Esophagus muscularis mucosa (tissue), 4 donors: Measurements from ENCODE around the gene FMC1. TPM values are rescaled to one million over a fixed set of nuclear protein-coding genes. Genes with fewer than 3 reads are reported as not detected.
"Not testable (repeated sequence)": the region's sequence is repeated elsewhere in the genome, so short reads cannot be mapped to it uniquely, and the experiment has no call there.

Source experiments
- DNase-seq: peaks from one replicate; pipeline ENCODE4 v3.0.0-alpha.2; 2017; ENCODE audit errors: extremely low spot score
- H3K27ac ChIP-seq, 4 donors: fragments of 200-600 bp; sonication (generic); replicated peaks in 1 of 4; 1 replicate in 3 of 4; 2 replicates in 1 of 4; pipeline ENCODE4 v1.5.1; 2016 to 2019; ENCODE audit warnings: mild to moderate bottlenecking in 1 of 4
- H3K27me3 ChIP-seq, 4 donors: fragments of 200-600 bp; sonication (generic); one replicate each; pipeline versions ENCODE4 v1.5.1 to v1.6.0; 2016 to 2019
- H3K36me3 ChIP-seq, 4 donors: fragments of 200-600 bp; sonication (generic); one replicate each; pipeline ENCODE4 v1.5.1; 2016 to 2019
- H3K4me1 ChIP-seq, 4 donors: fragments of 200-600 bp; sonication (generic); one replicate each; pipeline ENCODE4 v1.5.1; 2016 to 2019
- H3K4me3 ChIP-seq, 4 donors: fragments of 200-600 bp; sonication (generic); 1 replicate in 2 of 4; 2 replicates in 2 of 4; pipeline ENCODE4 v1.5.1; 2016 to 2019; ENCODE audit warnings: mild to moderate bottlenecking in 4 of 4, moderate library complexity in 1 of 4
- H3K9me3 ChIP-seq, 4 donors: fragments of 200-600 bp; sonication (generic); 1 replicate in 3 of 4; 2 replicates in 1 of 4; pipeline ENCODE4 v1.5.1; 2016 to 2019
- EP300 ChIP-seq: sonication (generic); formaldehyde crosslinking; IDR thresholded peaks from one replicate; pipeline ENCODE4 v1.6.1; 2017; ENCODE audit warnings: antibody characterized with exemption
- POLR2A ChIP-seq: fragments of 450-650 bp; IDR thresholded peaks from one replicate; pipeline ENCODE4 v1.6.1; 2017; ENCODE audit warnings: antibody characterized with exemption, moderate library complexity, mild to moderate bottlenecking, low read depth
- POLR2AphosphoS5 ChIP-seq, 2 donors: sonication (generic); formaldehyde crosslinking; IDR thresholded peaks; one replicate each; pipeline ENCODE4 v1.6.1; 2017; ENCODE audit warnings: antibody characterized with exemption in 2 of 2
- WGBS: methylation state at CpG from one replicate; pipeline ENCODE4 v1.1.5; 2018; 5-methylcytosine and 5-hydroxymethylcytosine counted together
- intact Hi-C: fragments of 100-400 bp; cut with DNase I; formaldehyde crosslinking; loops from one replicate; pipeline ENCODE4 v1.15.1; 2023
- total RNA-seq, 4 donors: library from RNA; depleted of rRNA; stranded (reverse); fragments of >200 nt; gene quantifications; one replicate each; pipeline versions ENCODE4 v1.1.0 to v1.2.1, GENCODE V29; 2016
- TF ChIP-seq, protein P1 (sequence below), 3 experiments: fragments of 200-600 bp in 2 of 3; fragments of 450-650 bp in 1 of 3; sonication (generic) in 2 of 3; IDR thresholded peaks; one replicate each; pipeline ENCODE4 v1.5.1; 2017 to 2019; ENCODE audit warnings: antibody characterized with exemption in 3 of 3, mild to moderate bottlenecking in 2 of 3, moderate library complexity in 1 of 3

FMC1 gene
- total RNA-seq, 4 donors from 2014 or later, result 17.4 to 26.4 (median 19.7) TPM

DNA sequence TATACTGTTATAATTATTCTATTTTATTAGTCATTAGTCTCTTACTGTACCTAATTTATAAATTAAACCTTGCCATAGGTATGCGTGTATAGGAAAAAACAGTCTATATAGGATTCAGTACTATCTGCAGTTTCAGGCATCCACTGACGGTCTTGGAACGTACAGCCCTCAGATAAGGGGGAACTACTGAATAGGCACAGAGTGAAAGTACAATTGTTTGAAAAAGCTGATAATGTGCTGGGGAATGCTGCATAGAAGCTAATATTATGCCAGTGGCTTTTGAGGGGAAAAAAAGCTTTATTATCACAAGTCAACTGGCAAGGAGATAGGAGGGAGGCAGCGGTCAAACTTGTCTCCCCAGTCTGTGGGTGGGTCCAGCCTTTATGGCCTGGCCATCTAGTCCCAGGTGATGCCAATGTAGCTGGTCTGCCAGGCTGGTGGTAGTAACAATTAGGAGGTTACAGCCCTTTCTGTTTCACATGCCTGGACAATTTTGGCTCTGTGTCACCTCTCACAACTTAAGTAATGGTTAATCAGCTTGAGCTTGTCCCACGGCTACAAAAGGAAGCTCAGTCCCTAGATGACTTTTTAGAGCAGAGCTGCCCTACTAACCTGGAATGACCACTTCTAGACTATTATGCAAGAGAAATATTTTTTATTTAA is 8.3 kb upstream of the FMC1 start:
- DNase-seq, result no peak
- no peaks in the 10 kb centered on the region for H3K4me1 ChIP-seq
- no peaks in the 10 kb centered on the region for H3K27me3 ChIP-seq
- intact Hi-C loops, result no loop called here
- TF ChIP-seq POLR2A, result no peak
- TF ChIP-seq EP300, result no peak
- TF ChIP-seq, protein P1, sequence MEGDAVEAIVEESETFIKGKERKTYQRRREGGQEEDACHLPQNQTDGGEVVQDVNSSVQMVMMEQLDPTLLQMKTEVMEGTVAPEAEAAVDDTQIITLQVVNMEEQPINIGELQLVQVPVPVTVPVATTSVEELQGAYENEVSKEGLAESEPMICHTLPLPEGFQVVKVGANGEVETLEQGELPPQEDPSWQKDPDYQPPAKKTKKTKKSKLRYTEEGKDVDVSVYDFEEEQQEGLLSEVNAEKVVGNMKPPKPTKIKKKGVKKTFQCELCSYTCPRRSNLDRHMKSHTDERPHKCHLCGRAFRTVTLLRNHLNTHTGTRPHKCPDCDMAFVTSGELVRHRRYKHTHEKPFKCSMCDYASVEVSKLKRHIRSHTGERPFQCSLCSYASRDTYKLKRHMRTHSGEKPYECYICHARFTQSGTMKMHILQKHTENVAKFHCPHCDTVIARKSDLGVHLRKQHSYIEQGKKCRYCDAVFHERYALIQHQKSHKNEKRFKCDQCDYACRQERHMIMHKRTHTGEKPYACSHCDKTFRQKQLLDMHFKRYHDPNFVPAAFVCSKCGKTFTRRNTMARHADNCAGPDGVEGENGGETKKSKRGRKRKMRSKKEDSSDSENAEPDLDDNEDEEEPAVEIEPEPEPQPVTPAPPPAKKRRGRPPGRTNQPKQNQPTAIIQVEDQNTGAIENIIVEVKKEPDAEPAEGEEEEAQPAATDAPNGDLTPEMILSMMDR (IDR thresholded peaks at IDR 0.05), result no peak
- no peak for TF ChIP-seq POLR2AphosphoS5 (IDR thresholded peaks at IDR 0.05)
- H3K4me3 ChIP-seq, result no peak overlapping the region
- H3K36me3 ChIP-seq, result no peaks in the 10 kb centered on the region
- WGBS, result 85% methylated on average over 5 of the region's 5 CpGs
- no peaks in the 10 kb centered on the region for H3K9me3 ChIP-seq
- H3K27ac ChIP-seq, result no peak overlapping the region

DNA sequence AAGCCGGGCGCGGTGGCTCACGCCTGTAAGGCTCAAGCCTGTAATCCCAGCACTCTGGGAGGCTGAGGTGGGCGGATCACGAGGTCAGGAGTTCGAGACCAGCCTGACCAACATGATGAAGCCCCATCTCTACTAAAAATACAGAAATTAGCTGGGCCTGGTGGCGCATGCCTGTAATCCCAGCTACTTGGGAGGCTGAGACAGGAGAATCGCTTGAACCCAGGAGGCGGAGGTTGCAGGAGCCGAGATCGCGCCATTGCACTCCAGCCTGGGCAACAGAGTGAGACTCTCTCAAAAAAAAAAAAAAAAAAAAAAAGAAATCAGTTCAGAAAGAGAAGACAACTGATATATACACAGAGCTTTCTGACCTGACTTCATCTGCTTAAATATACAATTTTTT is 7.7 kb upstream of the FMC1 start:
- DNase-seq, H3K27ac ChIP-seq, H3K4me3 ChIP-seq, H3K4me1 ChIP-seq, H3K36me3 ChIP-seq, intact Hi-C loops, H3K9me3 ChIP-seq, H3K27me3 ChIP-seq: not testable (repeated sequence)
- 97% methylated on average over 13 of the region's 13 CpGs for WGBS

DNA sequence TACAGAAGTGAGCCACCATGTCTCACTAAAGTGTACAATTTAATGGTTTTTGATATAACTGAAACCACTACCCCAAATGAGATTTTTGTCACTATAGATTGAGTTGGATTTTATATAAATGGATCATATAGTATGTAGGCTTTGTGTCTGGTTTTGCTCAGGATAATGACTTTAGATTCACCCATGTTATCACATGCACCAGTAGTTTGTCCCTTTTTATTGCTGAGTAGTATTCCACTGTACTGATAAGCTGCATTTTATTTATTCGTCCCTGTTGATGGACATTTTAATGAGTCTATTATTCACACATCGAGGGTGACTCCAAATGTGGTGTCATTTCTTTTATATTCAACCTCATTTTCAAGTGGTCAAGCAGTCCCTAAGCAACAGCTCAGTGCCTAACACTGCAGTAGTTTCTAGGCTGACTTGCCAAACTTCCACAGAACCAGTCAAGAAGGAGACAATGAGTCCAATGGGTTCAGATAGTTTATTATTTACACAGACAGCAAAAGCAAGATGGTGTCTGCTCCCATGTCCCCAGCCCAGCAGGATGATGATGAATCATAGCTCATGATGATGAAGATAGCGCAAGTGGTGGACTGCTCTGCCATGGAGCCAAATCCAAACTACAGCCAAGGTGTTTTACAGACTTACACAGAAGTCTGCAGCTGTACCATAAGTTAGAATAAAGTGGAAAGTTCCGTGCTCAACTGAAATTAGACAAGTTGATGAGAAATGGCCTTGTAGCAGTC is 6.6 kb upstream of the FMC1 start:
- H3K9me3 ChIP-seq, result peaks cover 0 to 3% (median 0%) of the 10 kb centered on the region in 4 donors
- no peak overlapping the region for H3K27ac ChIP-seq
- intact Hi-C loops, result no loop called here
- H3K27me3 ChIP-seq, result no peaks in the 10 kb centered on the region
- 92% methylated on average over 4 of the region's 4 CpGs for WGBS
- H3K4me1 ChIP-seq, result no peaks in the 10 kb centered on the region
- TF ChIP-seq EP300 (no peak), POLR2AphosphoS5 (IDR thresholded peaks at IDR 0.05) (no peak), POLR2A (no peak)
- TF ChIP-seq, protein P1 (IDR thresholded peaks at IDR 0.05), result no peak
- H3K4me3 ChIP-seq, result no peak overlapping the region
- H3K36me3 ChIP-seq, result no peaks in the 10 kb centered on the region
- DNase-seq, result no peak

DNA sequence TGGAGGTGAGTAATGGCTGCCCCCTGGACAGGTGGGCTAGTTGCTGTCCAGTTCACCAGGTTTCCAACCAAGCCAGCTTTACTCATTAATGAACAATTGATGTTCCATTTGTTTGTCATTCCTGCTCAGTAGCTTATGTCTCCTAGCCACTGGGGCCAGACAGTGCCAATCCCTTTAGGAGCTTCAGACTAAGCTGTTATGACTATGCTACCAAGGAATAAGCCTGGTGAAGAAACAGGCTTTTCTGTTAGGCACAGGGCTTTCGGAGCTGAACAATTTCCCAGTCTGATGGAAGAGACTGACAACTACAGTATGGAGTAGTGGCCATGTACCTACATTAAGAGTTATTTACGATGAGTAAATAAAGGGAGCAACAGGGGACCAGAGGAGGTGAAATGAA is 2.1 kb upstream of the FMC1 start:
- TF ChIP-seq, protein P1 (IDR thresholded peaks at IDR 0.05), result no peak
- no peak for TF ChIP-seq POLR2A
- TF ChIP-seq POLR2AphosphoS5 (IDR thresholded peaks at IDR 0.05), result no peak
- TF ChIP-seq EP300, result no peak
- DNase-seq, result no peak
- peaks cover 0 to 8% (median 2%) of the 10 kb centered on the region in 4 donors for H3K9me3 ChIP-seq
- H3K4me1 ChIP-seq, result peaks cover 9 to 20% (median 18%) of the 10 kb centered on the region in 4 donors
- no peak overlapping the region for H3K4me3 ChIP-seq
- no peaks in the 10 kb centered on the region for H3K36me3 ChIP-seq
- H3K27ac ChIP-seq, result no peak overlapping the region
- no peaks in the 10 kb centered on the region for H3K27me3 ChIP-seq
- WGBS, result 91% methylated on average over 2 of the region's 2 CpGs
- intact Hi-C loops, result no loop called here

DNA sequence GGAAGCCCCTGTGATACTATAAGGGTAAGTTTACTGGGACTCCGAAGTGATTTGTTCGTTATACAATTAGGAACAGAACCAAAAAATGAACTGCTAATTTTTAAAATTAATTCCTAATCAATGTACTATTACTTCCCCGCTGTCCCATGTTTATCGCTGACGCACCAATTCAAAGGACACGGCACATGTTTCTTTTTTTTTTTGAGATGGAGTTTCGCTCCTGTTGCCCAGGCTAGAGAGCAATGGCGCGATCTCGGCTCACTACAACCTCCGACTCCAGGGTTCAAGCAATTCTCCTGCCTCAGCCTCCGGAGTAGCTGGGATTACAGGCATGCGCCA is 1.5 kb upstream of the FMC1 start:
- Histone ChIP-seq H3K27me3 (no peaks in the 10 kb centered on the region), H3K4me3 (peak overlapping the region; percentile 75 to 92 (median 78)), H3K4me1 (peaks cover 9 to 20% (median 18%) of the 10 kb centered on the region in 4 donors), H3K36me3 (no peaks in the 10 kb centered on the region), H3K27ac (peak overlapping the region; percentile 97 to 100 (median 98)), H3K9me3 (peaks cover 0 to 8% (median 2%) of the 10 kb centered on the region in 4 donors)
- DNase-seq, result no peak
- WGBS, result 82% methylated on average over 13 of the region's 13 CpGs
- TF ChIP-seq POLR2AphosphoS5 (IDR thresholded peaks at IDR 0.05) (no peak), POLR2A (no peak), EP300 (no peak)
- TF ChIP-seq, protein P1 (IDR thresholded peaks at IDR 0.05), result no peak
- intact Hi-C loops, result no loop called here
